ENCODE data around the gene EED.
"Not testable (repeated sequence)": the region's sequence is repeated elsewhere in the genome, so short reads cannot be mapped to it uniquely, and the experiment has no call there.

Gene EED

GRCh38 chr11:86302092-86302793, 57.7 kb downstream of the EED start, which contains the start of gene HIKESHI:
Gene HIKESHI, plus strand, starts transcription at chr11:86302240. Its CDS starts 209 bp downstream, at chr11:86302449.
- DNase-seq: peak; percentile 95

GRCh38 chr11:86303257-86303656, 58.7 kb downstream of the EED start:
- DNase-seq: no peak

GRCh38 chr11:86308710-86309109, 64.2 kb downstream of the EED start:
- DNase-seq: not testable (repeated sequence)

- no peak for DNase-seq
Observed at GRCh38 chr11:86313793-86314192, 69.2 kb downstream of the EED start.

- no peak for DNase-seq
Observed at GRCh38 chr11:86314636-86315035, 70.1 kb downstream of the EED start.

Data from kidney glomerular epithelial cell (primary cell).